HG03066 (cell line): Measurements from ENCODE around the gene HYDIN.

Experiments
- ATAC-seq: cut with Tn5 transposase; IDR thresholded peaks from one replicate; pipeline ENCODE4 v1.9.1; 2021; ENCODE audit warnings: low read depth; ENCODE audit not compliant: unreplicated experiment

HYDIN gene

GRCh38 chr16:71230122-71230845, at the start of gene HYDIN:
TSS of gene HYDIN (minus strand) at chr16:71230722. CDS start at chr16:71186895, 43,827 bp downstream.
- ATAC-seq: no peak

GRCh38 chr16:71276589-71277334, 46.2 kb upstream of the HYDIN start:
- no peak for ATAC-seq

GRCh38 chr16:71273384-71273783, 42.9 kb upstream of the HYDIN start:
- ATAC-seq: no peak

- ATAC-seq: no peak
Observed at GRCh38 chr16:71264299-71264698, 33.8 kb upstream of the HYDIN start.

GRCh38 chr16:71263582-71263981, 33.1 kb upstream of the HYDIN start:
- no peak for ATAC-seq

- no peak for ATAC-seq
Observed at GRCh38 chr16:71262391-71262790, 31.9 kb upstream of the HYDIN start.

- ATAC-seq: no peak
Observed at GRCh38 chr16:71260995-71261394, 30.5 kb upstream of the HYDIN start.

GRCh38 chr16:71259086-71259485, 28.6 kb upstream of the HYDIN start:
- no peak for ATAC-seq

GRCh38 chr16:71258372-71258771, 27.9 kb upstream of the HYDIN start:
- ATAC-seq: no peak

- no peak for ATAC-seq
Observed at GRCh38 chr16:71257768-71258167, 27.2 kb upstream of the HYDIN start.

GRCh38 chr16:71255721-71256120, 25.2 kb upstream of the HYDIN start:
- ATAC-seq: no peak

GRCh38 chr16:71254832-71255525, 24.5 kb upstream of the HYDIN start:
- ATAC-seq: no peak

- ATAC-seq: no peak
Observed at GRCh38 chr16:71250461-71251235, 20.1 kb upstream of the HYDIN start.

- no peak for ATAC-seq
Observed at GRCh38 chr16:71249399-71249798, 18.9 kb upstream of the HYDIN start.

GRCh38 chr16:71247478-71247877, 17.0 kb upstream of the HYDIN start:
- ATAC-seq: no peak

- ATAC-seq: no peak
Observed at GRCh38 chr16:71246309-71246708, 15.8 kb upstream of the HYDIN start.

GRCh38 chr16:71244521-71244920, 14.0 kb upstream of the HYDIN start:
- ATAC-seq: no peak

- no peak for ATAC-seq
Observed at GRCh38 chr16:71242601-71243000, 12.1 kb upstream of the HYDIN start.

- no peak for ATAC-seq
Observed at GRCh38 chr16:71242036-71242435, 11.5 kb upstream of the HYDIN start.

GRCh38 chr16:71229344-71229743, 1.2 kb downstream of the HYDIN start:
- ATAC-seq: no peak
